ENCODE measurements around the gene ZNF70. TPM values are rescaled to one million over a fixed set of nuclear protein-coding genes. Genes with fewer than 3 reads are reported as not detected.

ZNF70 gene
- total and polyA plus RNA-seq, 9 of the 15 experiments (the other 6 are each of a cell fraction or from before 2014, with no cell fraction given), result 0.14 to 3.3 (median 1.4) TPM

- Histone ChIP-seq H3K9me1 (ENCODE audit: control insufficient read depth, insufficient read depth, low read length) (no peaks in the 10 kb centered on the region), H3K9ac (ENCODE audit: insufficient read depth in 1 of 2, low read depth in 2 of 2, low read length in 2 of 2) (no peak overlapping the region; a peak in 1 of 4 replicates), H4K20me1 (replicated peaks; ENCODE audit: control insufficient read depth, insufficient read depth, low read length) (no peaks in the 10 kb centered on the region; the same call in 1 of the 2 replicates), H3K79me2 (ENCODE audit: control insufficient read depth, insufficient read depth, low read length) (peaks cover under 1% of the 10 kb centered on the region; the same call in 2 of the 3 replicates), H3K27me3 (ENCODE audit: control insufficient read depth in 2 of 2, insufficient read depth in 2 of 2, low read length in 2 of 2) (no peaks in the 10 kb centered on the region), H3K9me3 (replicated peaks; ENCODE audit: control insufficient read depth, insufficient read depth, low read depth, low read length) (no peaks in the 10 kb centered on the region), H3K36me3 (ENCODE audit: control insufficient read depth, insufficient read depth, low read length) (no peaks in the 10 kb centered on the region), H3K4me3 (no peak overlapping the region), H3K4me1 (replicated peaks in 1 of 2; ENCODE audit: control insufficient read depth in 2 of 2, insufficient read depth in 2 of 2, low read length in 2 of 2) (peaks cover 5 to 30% of the 10 kb centered on the region in 2 experiments; a peak in 3 of 5 replicates), H3K27ac (ENCODE audit: extremely low read depth, low read depth, low read length) (no peak overlapping the region), H3K4me2 (ENCODE audit: insufficient read depth, low read length) (no peak overlapping the region), H2AFZ (ENCODE audit: low read depth, low read length) (no peak overlapping the region)
- ChIA-PET POLR2A (no interaction called here), CTCF (ENCODE audit: low intra/inter-chr PET ratio) (no interaction called here)
- 61% methylated on average over 11 of the region's 16 CpGs for WGBS (ENCODE audit: insufficient coverage, low coverage, missing lambda C conversion rate)
- intact Hi-C loops (cut with micrococcal nuclease) (no loop called here), in situ Hi-C loops (cut with MboI) (no loop called here)
- no peak for ATAC-seq
- no TSS peak for BruUV-seq (replicated peaks)
- TF ChIP-seq, protein P1, sequence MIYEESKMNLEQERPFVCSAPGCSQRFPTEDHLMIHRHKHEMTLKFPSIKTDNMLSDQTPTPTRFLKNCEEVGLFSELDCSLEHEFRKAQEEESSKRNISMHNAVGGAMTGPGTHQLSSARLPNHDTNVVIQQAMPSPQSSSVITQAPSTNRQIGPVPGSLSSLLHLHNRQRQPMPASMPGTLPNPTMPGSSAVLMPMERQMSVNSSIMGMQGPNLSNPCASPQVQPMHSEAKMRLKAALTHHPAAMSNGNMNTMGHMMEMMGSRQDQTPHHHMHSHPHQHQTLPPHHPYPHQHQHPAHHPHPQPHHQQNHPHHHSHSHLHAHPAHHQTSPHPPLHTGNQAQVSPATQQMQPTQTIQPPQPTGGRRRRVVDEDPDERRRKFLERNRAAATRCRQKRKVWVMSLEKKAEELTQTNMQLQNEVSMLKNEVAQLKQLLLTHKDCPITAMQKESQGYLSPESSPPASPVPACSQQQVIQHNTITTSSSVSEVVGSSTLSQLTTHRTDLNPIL (CRISPR knock-in tag; IDR thresholded peaks at IDR 0.05), result no peak
- no peak for TF ChIP-seq EP300 (IDR thresholded peaks at IDR 0.05; ENCODE audit: low read length)
- TF ChIP-seq PHF21A (IDR thresholded peaks at IDR 0.05; ENCODE audit: borderline replicate concordance, low read depth), result no peak
- no peak for DNase-seq (ENCODE audit: extremely low read depth in 1 of 4, low spot score in 3 of 4)
- no peak for FAIRE-seq
Measured at GRCh38 chr22:23782252-23782651, 31.3 kb upstream of the ZNF70 start.

DNA sequence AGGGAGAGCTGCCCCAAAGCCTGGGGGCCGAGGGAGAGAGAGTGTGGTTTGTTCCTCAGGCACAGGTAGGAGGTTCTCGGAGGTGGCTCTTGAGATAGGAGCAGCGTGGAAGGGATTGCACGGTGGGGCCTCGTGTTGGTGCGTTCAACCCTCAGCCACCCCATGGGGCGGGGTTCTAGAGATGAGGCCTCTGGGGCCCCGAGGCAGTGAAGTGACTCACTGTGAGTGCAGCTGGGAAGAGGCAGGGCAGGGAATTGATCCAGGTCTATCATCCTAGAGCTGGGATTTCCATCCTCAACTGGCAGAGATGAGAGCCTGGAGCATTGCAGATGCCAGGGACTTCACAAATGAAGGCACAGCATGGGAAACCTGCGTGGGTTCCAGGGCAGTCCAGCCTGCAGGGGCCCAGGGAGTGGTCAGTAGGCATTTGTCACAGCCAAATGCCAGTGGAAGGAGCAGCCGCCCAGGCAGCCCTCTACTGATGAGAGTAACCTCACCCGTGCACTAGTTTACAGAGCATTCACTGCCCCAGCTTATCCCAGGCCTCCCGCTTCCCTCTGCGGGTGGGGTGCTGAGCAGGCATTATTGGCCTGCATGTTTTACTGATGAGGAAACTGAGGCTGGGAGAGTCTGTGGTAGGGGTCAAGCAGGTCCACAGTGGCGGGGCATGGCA is 30.7 kb upstream of the ZNF70 start:
- no TSS peak for BruUV-seq (replicated peaks)
- ChIA-PET CTCF (ENCODE audit: low intra/inter-chr PET ratio) (no interaction called here), POLR2A (no interaction called here)
- H2AFZ ChIP-seq (ENCODE audit: low read depth, low read length), result peak overlapping the region; percentile 45; the same call in 1 of the 2 replicates
- no peak overlapping the region for H3K27ac ChIP-seq (ENCODE audit: extremely low read depth, low read depth, low read length)
- no peaks in the 10 kb centered on the region for H4K20me1 ChIP-seq (replicated peaks; ENCODE audit: control insufficient read depth, insufficient read depth, low read length)
- no peaks in the 10 kb centered on the region for H3K79me2 ChIP-seq (ENCODE audit: control insufficient read depth, insufficient read depth, low read length)
- in situ Hi-C loops (cut with MboI), result no loop called here
- WGBS (ENCODE audit: insufficient coverage, low coverage, missing lambda C conversion rate), result 25% methylated on average over 9 of the region's 14 CpGs
- no peaks in the 10 kb centered on the region for H3K9me1 ChIP-seq (ENCODE audit: control insufficient read depth, insufficient read depth, low read length)
- H3K36me3 ChIP-seq (ENCODE audit: control insufficient read depth, insufficient read depth, low read length), result no peaks in the 10 kb centered on the region
- intact Hi-C loops (cut with micrococcal nuclease), result no loop called here
- no peak for FAIRE-seq
- peak in 2 of 4 experiments; percentile 37 to 43 for DNase-seq (ENCODE audit: extremely low read depth in 1 of 4, low spot score in 3 of 4)
- peaks cover 5 to 28% of the 10 kb centered on the region in 2 experiments; a peak in 3 of 5 replicates for H3K4me1 ChIP-seq (replicated peaks in 1 of 2; ENCODE audit: control insufficient read depth in 2 of 2, insufficient read depth in 2 of 2, low read length in 2 of 2)
- no peaks in the 10 kb centered on the region for H3K27me3 ChIP-seq (ENCODE audit: control insufficient read depth in 2 of 2, insufficient read depth in 2 of 2, low read length in 2 of 2)
- ATAC-seq, result peak; percentile 46; the same call in 2 of the 3 replicates
- H3K4me3 ChIP-seq, result no peak overlapping the region
- H3K9me3 ChIP-seq (replicated peaks; ENCODE audit: control insufficient read depth, insufficient read depth, low read depth, low read length), result no peaks in the 10 kb centered on the region
- H3K4me2 ChIP-seq (ENCODE audit: insufficient read depth, low read length), result no peak overlapping the region
- H3K9ac ChIP-seq (ENCODE audit: insufficient read depth in 1 of 2, low read depth in 2 of 2, low read length in 2 of 2), result peak overlapping the region in 1 of 2 experiments; percentile 50; a peak in 2 of 4 replicates
- TF ChIP-seq ESRRB (CRISPR knock-in tag; IDR thresholded peaks at IDR 0.05; ENCODE audit: borderline replicate concordance) (no peak), STAT5B (CRISPR knock-in tag; IDR thresholded peaks at IDR 0.05) (no peak), ARID2 (IDR thresholded peaks at IDR 0.05) (no peak), ZNF253 (CRISPR knock-in tag; conservative IDR thresholded peaks at IDR 0.05) (no peak), ZNF778 (CRISPR knock-in tag; IDR thresholded peaks at IDR 0.05) (no peak), SNRNP70 (optimal IDR thresholded peaks at IDR 0.05; ENCODE audit: low read depth, low read length) (no peak), RNF2 (IDR thresholded peaks at IDR 0.05) (no peak), KAT7 (CRISPR knock-in tag; IDR thresholded peaks at IDR 0.05; ENCODE audit: borderline replicate concordance) (no peak), CTCFL (IDR thresholded peaks at IDR 0.05; ENCODE audit: borderline replicate concordance, insufficient read depth, low read depth, low read length, poor library complexity, severe bottlenecking) (no peak), THRAP3 (IDR thresholded peaks at IDR 0.05; ENCODE audit: borderline replicate concordance) (no peak)

All from K562 (cell line).